Peyer's patch (tissue), 4 donors: ENCODE measurements around the gene PCYT1A. TPM values are rescaled to one million over a fixed set of nuclear protein-coding genes. Genes with fewer than 3 reads are reported as not detected.
"Not testable (repeated sequence)": the region's sequence is repeated elsewhere in the genome, so short reads cannot be mapped to it uniquely, and the experiment has no call there.

Experiments used
- DNase-seq, 3 donors: peaks; one replicate each; pipeline ENCODE4 v3.0.0-alpha.2; 2017 to 2019
- H3K27ac ChIP-seq, 4 donors: fragments of 200-600 bp; sonication (generic); one replicate each; pipeline ENCODE4 v1.5.1; 2016 to 2019
- H3K27me3 ChIP-seq, 2 donors: fragments of 200-600 bp; sonication (generic); one replicate each; pipeline ENCODE4 v1.5.1; 2019
- H3K36me3 ChIP-seq, 3 donors: fragments of 200-600 bp; sonication (generic); one replicate each; pipeline ENCODE4 v1.5.1; 2016 to 2019
- H3K4me1 ChIP-seq, 4 donors: fragments of 200-600 bp; sonication (generic); one replicate each; pipeline ENCODE4 v1.5.1; 2016 to 2019
- H3K4me3 ChIP-seq, 4 donors: fragments of 200-600 bp; sonication (generic); 1 replicate in 3 of 4; 2 replicates in 1 of 4; pipeline ENCODE4 v1.5.1; 2016 to 2019; ENCODE audit warnings: mild to moderate bottlenecking in 1 of 4
- H3K9me3 ChIP-seq, 4 donors: fragments of 200-600 bp; sonication (generic); one replicate each; pipeline ENCODE4 v1.5.1; 2016 to 2019; ENCODE audit warnings: mild to moderate bottlenecking in 1 of 4
- CTCF ChIP-seq, 6 experiments: fragments of 450-650 bp in 4 of 6; fragments of 200-600 bp in 2 of 6; sonication (generic) in 1 of 6; IDR thresholded peaks; one replicate each; pipeline ENCODE4 v1.5.1; 2017 to 2019; ENCODE audit warnings: antibody characterized with exemption in 6 of 6, mild to moderate bottlenecking in 3 of 6, moderate library complexity in 1 of 6
- POLR2A ChIP-seq, 2 donors: fragments of 450-650 bp; IDR thresholded peaks; one replicate each; pipeline ENCODE4 v1.5.1; 2017; ENCODE audit warnings: antibody characterized with exemption in 2 of 2, mild to moderate bottlenecking in 2 of 2, moderate library complexity in 2 of 2
- total RNA-seq, 4 donors: library from RNA; depleted of rRNA; stranded (reverse); fragments of >200 nt; gene quantifications; one replicate each; pipeline ENCODE4 v1.1.0, GENCODE V29; 2016

The PCYT1A gene
- total RNA-seq, 4 donors from 2014 or later: 168 to 211 (median 177) TPM

GRCh38 chr3:196317687-196318467 lies 30.4 kb upstream of the PCYT1A start, which contains the start of gene DYNLT2B:
Gene DYNLT2B (minus strand): TSS chr3:196318240. CDS start chr3:196318152, 88 bp downstream.
- Histone ChIP-seq H3K4me3 (peak within 1 kb of the TSS; percentile 87 to 92 (median 91)), H3K36me3 (no peaks in the 10 kb centered on the region), H3K27ac (peak within 1 kb of the TSS; percentile 85 to 92 (median 91)), H3K4me1 (peaks cover 0 to 2% (median 0%) of the 10 kb centered on the region in 4 donors), H3K27me3 (no peaks in the 10 kb centered on the region), H3K9me3 (no peaks in the 10 kb centered on the region)
- TF ChIP-seq POLR2A (IDR thresholded peaks at IDR 0.05) (peak; percentile 58 to 69), CTCF (IDR thresholded peaks at IDR 0.05) (peak in 2 of 6 experiments; percentile 6 to 29)
- DNase-seq: peak; percentile 84 to 95 (median 93)

GRCh38 chr3:196316799-196317686 lies 29.5 kb upstream of the PCYT1A start:
- DNase-seq, H3K9me3 ChIP-seq, H3K36me3 ChIP-seq, H3K4me1 ChIP-seq, H3K27me3 ChIP-seq: not testable (repeated sequence)
- peak overlapping the region; percentile 87 to 92 (median 91) for H3K4me3 ChIP-seq
- peak overlapping the region; percentile 85 to 92 (median 91) for H3K27ac ChIP-seq

GRCh38 chr3:196315821-196316220 lies 28.3 kb upstream of the PCYT1A start:
- H3K4me3 ChIP-seq: no peak overlapping the region
- no peak overlapping the region for H3K27ac ChIP-seq
- TF ChIP-seq POLR2A (IDR thresholded peaks at IDR 0.05): no peak
- TF ChIP-seq CTCF (IDR thresholded peaks at IDR 0.05): no peak

GRCh38 chr3:196314597-196314996 lies 27.1 kb upstream of the PCYT1A start:
- Histone ChIP-seq H3K27me3 (no peaks in the 10 kb centered on the region), H3K27ac (no peak overlapping the region)
- TF ChIP-seq POLR2A (IDR thresholded peaks at IDR 0.05) (no peak), CTCF (IDR thresholded peaks at IDR 0.05) (no peak)

More at GRCh38 chr3:196315821-196316220, 28.3 kb upstream of the PCYT1A start:
- no peak for DNase-seq
- H3K27me3 ChIP-seq: no peaks in the 10 kb centered on the region
- no peaks in the 10 kb centered on the region for H3K9me3 ChIP-seq
- no peaks in the 10 kb centered on the region for H3K36me3 ChIP-seq
- H3K4me1 ChIP-seq: peaks cover 0 to 2% (median 0%) of the 10 kb centered on the region in 4 donors

GRCh38 chr3:196314086-196314485 lies 26.6 kb upstream of the PCYT1A start:
- H3K9me3 ChIP-seq, H3K27ac ChIP-seq, H3K4me3 ChIP-seq, H3K4me1 ChIP-seq, H3K36me3 ChIP-seq, DNase-seq, H3K27me3 ChIP-seq: not testable (repeated sequence)

More at GRCh38 chr3:196314597-196314996, 27.1 kb upstream of the PCYT1A start:
- Histone ChIP-seq H3K9me3 (no peaks in the 10 kb centered on the region), H3K4me3 (no peak overlapping the region), H3K36me3 (no peaks in the 10 kb centered on the region), H3K4me1 (peaks cover 0 to 2% (median 0%) of the 10 kb centered on the region in 4 donors)
- no peak for DNase-seq

GRCh38 chr3:196302960-196303359 lies 15.4 kb upstream of the PCYT1A start:
- H3K27ac ChIP-seq, H3K27me3 ChIP-seq, DNase-seq, H3K9me3 ChIP-seq, H3K4me1 ChIP-seq, H3K4me3 ChIP-seq, H3K36me3 ChIP-seq: not testable (repeated sequence)

- not testable (repeated sequence) for H3K4me1 ChIP-seq, H3K27ac ChIP-seq, H3K27me3 ChIP-seq, H3K9me3 ChIP-seq, H3K4me3 ChIP-seq, H3K36me3 ChIP-seq, DNase-seq
Measured at GRCh38 chr3:196302551-196302950, 15.0 kb upstream of the PCYT1A start.
